SIG-M5 (cell line): ENCODE measurements around the gene R3HDM2.
"Not testable (repeated sequence)": the region's sequence is repeated elsewhere in the genome, so short reads cannot be mapped to it uniquely, and the experiment has no call there.

Experiments
- DNase-seq: peaks from one replicate; lab custom pipeline; 2025; lab: John Stamatoyannopoulos, UW

The R3HDM2 gene

DNA sequence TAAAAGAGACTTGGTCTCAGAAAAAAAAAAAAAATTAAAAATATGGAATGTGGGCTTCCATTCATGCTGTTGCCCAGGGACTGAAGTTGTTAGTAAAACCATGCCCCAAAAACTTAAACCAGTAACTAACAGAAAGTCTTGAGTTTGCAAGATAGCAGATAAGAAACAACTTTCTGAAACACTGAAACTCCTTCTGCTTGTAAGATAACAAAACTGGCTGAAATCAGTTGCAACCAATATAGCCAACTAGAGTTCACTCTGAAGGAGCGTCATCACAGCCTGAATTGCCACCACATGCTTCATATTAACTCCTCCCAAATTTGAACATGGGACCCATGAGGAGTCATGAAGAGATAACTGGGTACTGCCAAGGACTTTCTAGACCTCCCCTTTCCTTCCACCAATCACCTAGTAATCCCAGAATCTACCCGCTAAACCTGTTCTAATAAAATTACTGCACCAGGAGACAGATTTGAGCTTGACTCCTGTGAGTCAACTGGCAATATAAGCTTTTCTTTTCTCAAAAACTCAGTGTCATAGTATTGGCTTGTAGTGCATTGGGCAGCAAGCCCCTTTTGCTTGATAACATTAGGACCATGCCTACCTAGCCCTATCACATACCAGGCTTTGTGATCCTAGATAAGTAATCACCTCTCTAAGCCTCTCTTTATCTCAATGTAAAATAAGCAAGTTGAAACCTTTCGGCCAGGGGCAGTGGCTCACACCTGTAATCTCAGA, 53.6 kb downstream of the R3HDM2 start:
- no peak for DNase-seq

DNA sequence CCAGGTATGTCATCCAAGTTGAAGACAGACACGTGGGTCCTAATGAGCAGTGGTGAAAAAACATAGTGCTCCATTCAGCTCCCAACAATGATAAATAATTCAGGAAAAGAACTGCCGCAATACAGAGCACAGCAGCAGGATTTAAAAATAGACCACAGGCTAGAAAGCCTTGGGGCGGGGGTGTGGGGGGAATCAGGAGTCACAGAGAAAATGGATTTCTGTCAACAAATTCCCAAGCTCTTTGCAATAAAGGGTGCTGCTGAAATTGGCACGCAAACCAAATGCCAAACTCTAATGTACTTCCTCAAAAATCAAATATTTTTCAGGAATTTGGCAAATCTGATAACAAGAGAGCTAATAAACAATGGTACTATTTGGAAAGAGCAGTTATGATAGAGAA, 58.6 kb downstream of the R3HDM2 start:
- DNase-seq = no peak

DNA sequence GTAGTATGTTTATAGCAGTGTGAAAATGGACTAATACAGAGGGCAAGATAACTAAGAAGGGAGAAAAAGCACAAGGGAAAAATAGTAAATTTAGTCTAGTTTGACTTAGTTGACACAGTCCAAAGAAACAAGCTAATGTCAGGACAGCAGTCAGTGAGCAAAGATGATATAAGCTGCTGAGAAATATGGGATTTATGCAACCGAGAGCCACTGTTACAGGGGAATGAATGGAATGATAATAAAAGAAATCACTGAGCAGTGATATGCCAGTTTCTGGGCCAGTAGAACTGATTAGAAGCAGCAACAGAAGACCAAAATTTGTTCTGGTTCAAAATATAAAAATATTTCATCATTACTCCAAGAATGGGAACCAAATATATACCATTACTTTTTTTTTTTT, 60.1 kb downstream of the R3HDM2 start:
- no peak for DNase-seq

DNA sequence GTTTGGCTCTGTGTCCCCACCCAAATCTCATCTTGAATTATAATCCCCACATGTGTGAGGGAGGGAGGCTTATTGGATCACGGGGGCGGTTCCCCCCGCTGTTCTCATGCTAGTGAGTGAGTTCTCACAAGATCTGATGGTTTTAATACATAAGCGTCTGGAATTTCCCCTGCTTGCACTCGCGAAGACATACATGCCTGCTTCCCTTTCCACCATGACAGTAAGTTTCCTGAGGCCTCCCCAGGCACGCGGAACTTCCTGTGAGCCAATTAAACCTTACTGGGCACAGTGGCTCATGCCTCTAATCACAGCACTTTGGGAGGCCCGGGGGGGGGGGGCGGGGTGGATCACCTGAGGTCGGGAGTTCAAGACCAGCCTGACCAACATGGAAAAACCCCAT, 60.8 kb downstream of the R3HDM2 start:
- no peak for DNase-seq

DNA sequence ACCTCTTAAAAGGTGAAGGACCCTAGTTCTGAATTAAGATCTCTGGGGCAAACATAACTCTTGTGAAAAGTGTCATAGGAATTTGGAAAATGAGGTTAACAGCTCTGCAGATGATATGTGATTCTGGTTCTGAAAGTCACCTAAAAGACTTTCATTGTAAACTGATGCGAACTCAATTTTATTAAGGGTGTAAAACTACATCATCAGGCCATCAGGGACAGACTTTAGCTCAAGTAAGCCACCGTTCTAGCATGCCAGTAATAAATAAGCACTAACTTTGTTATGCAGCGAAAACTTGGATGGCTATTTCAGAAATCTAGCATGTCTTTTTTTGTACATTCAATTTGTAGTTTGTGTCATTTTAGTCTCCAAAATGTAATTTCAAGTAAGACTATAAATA, 61.6 kb downstream of the R3HDM2 start:
- DNase-seq = no peak

DNA sequence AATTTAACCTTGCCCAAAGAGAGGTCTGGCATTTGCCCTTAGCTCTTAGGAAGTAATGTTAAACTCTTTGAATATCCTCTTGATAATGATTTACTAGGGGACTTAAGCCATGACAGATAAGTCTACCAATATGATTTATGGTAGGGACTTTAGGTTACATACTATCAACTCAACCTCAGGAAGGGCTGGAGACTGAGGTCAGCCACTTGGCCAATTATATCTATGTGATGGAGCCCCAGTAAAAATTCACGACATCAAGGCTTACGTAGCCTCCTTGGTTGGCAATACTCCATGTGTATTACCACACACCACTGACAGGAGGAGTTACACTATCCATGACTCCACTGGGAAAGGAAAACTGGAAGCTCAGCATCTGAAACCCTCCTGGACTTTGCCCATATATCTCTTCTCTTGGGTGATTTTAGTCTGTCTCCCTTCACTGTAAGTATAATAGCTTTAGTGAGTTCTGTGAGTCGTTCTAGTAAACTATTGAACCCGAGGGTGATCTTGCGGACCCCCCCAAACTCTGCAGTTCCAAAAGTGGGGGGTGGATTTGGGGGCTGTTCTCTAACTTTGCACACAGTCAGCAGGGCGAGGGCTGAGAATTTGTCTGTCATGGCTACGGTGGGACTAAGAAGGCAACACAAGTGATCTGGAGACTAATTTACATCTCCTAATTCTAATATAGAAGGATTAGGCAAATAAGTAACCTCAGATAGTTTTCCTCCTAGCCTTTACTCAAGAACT, 62.3 kb downstream of the R3HDM2 start:
- no peak for DNase-seq

DNA sequence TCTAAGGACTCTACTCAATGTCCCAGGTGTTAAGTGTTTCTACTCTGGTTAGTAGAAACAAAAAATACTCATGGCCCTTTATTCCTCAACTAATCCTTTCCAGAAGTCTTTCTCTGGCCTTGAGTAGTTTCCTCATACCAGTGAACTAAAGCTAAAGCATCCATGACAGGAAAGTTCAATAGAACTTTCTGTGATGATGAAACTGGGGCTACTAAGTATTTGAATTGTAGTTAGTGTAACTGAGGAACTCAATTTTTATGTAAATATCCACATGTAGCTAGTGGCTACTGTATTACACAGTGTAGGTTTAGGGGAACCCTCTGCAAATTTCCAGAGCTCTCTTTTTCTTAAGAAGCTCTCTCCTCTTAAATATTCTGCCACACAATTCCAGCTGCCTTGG, 63.7 kb downstream of the R3HDM2 start:
- DNase-seq = no peak

DNA sequence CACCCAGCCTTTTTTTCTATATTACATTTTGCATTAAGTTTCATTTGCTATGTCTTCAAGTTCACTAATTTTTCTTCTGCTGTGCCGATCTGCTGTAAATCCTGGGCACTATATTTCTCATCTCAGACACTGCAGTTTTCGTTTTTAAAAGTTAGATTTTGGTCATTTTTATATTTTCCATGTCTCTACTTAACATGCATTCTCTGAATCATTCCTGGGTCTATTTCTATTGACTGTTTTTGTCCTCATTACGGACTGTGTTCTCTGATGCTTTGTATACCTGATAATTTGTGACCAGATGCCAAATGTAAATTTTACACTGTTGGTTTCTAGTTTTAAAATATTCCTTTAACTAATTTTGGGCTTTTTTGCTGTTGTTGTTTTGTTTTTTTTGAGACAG, 64.5 kb downstream of the R3HDM2 start:
- DNase-seq = no peak

DNA sequence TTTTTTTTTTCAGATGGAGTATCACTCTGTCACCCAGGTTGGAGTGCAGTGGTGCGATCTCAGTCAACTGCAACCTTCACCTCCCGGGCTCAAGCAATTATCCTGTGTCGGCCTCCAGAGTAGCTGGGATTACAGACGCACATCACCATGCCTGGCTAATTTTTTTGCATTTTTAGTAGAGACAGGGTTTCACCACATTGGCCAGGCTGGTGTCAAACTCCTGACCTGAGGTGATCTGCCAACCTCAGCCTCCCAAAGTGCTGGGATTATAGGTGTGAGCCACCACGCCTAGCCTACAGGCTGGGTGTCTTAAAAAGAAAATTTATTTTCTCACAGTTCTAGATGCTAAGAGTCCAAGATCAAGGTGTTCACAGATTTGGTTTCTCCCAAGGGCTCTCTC, 66.7 kb downstream of the R3HDM2 start:
- DNase-seq = not testable (repeated sequence)

DNA sequence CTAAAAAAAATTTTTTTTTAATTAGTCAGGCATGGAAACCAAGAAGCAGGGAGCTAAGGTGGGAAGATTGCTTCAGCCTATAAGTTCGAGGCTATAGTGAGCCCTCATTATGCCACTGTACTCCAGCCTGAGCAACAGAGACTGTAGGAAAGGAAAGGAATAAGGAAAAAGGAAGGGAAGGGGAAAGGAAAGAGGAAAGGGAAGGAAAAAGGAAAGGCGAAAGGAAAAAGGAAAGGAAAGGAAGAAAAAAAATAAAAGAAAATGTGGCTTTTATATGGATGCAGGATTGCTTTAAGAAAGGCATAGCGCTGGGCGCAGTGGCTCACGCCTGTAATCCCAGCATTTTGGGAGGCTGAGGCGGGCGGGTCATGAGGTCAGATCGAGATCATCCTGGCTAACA, 70.4 kb downstream of the R3HDM2 start:
- DNase-seq = no peak

DNA sequence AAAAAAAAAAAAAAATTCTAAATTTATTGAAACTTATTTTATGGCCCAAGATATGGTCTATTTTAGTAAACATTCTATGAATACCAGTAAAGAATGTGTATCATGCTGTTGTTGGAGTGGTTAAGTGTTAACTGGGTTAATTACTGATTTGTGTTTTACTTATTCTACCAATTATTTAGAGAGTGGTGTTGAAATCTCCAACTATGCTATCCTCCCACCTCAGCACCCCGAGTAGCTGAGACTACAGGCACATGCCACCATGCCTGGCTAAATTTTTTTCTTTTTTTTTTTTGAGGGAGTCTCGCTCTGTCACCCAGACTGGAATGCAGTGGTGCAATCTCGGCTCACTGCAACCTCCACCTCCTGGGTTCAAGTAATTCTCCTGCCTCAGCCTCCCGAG, 72.2 kb downstream of the R3HDM2 start:
- DNase-seq = no peak

DNA sequence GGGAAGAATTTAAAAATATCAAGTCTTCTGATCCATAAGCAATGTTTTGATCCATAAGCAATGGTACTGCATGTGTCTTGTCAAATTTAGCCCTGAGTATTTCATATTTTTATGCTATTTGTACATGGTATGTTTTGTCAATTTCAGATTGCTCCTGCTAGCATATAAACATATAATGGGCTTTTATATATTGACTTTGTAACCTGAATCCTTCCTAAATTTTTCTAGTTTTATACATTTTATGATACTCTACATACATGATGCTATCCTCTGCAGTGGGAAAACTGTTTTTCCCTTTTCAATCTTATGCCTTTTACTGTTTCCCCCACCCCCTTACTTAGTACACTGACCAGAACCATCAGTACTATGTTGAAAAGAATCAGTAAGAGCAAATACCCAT, 75.1 kb downstream of the R3HDM2 start:
- no peak for DNase-seq

DNA sequence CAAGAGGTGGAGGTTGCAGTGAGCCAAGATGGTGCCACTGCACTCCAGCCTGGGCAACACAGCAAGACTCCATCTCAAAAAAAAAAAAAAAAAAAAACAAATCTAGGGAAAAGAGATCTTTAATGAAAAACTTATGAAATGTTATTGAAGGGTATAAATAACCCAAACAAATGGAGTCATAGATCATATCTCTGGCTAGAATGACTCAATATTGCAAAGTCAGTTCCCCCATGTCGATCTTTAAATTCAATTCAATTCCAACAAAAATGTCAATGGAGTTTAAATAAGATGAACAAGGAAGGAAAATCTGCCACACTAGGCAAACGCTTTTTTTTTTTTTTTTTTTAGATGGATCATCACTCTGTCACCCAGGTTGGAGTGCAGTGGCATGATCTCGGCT, 78.7 kb downstream of the R3HDM2 start:
- no peak for DNase-seq

DNA sequence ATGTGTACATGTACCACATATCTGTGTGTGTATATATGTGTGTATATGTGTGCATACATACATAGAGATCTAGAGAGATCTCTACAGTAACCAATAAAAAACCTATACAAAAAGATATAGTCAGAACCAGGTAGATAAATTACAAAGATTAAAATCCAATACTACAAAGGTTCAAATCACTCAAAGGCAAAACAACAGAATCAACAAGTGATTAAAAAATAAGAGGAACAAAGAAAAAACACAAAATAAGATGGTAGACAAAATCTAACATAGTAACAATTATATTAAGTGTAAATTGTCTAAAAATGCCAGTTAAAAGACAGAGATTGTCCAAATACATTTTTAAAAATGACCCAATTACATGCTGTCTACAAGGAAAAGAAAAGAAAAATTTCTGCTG, 83.6 kb downstream of the R3HDM2 start:
- no peak for DNase-seq

DNA sequence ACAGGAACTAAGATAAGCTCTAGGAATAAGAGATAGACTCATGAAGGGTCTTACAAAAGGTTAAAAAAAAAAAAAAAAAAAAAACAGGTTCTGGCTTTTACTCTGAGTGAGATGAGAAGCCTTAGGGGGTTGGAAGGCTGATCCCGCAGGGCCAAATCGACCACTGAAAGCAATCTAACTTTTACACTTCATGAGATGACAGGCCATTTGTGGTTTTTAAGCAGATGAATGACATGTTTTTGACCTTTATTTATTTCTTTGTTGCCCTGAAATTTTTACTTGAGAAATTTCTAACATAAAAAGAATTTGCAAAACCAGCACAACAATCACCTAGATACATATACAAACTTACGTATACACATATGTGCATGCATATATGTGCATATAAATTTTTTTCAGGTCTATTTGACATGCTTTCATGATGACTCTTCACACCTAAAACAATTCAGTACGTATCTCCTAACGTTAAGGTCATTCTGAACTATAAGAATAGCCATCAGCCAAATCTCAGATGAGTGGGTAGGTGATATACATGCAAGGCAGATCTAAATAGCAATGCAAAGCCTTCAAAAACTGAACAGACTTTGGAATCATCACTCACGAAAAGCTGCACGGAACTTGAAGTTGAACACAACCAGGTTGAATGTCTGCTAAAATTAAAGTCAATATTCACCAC, 87.0 kb downstream of the R3HDM2 start:
- DNase-seq = no peak

DNA sequence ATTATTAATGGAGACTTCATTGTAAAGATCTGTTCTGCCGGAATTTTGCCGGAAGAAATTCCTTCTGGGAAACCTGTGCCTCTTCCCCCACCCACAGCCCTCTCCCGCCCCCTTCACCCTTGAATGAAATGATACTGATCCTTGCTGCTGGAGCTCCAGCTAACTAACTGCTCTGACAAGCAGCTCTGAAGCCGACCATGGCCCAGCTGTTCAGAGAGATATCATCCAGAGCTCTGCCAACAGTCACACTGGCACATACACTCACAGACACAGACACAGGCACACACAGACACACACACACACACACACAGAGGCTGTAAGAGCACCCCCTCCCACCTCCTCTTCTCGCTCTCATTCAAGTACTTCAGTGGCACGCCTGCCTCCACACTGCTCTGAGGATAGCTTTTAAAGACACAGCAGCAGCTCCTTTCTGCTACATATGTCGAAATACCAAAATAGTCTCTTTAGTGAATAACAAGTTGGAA, 88.6 kb downstream of the R3HDM2 start:
- no peak for DNase-seq

DNA sequence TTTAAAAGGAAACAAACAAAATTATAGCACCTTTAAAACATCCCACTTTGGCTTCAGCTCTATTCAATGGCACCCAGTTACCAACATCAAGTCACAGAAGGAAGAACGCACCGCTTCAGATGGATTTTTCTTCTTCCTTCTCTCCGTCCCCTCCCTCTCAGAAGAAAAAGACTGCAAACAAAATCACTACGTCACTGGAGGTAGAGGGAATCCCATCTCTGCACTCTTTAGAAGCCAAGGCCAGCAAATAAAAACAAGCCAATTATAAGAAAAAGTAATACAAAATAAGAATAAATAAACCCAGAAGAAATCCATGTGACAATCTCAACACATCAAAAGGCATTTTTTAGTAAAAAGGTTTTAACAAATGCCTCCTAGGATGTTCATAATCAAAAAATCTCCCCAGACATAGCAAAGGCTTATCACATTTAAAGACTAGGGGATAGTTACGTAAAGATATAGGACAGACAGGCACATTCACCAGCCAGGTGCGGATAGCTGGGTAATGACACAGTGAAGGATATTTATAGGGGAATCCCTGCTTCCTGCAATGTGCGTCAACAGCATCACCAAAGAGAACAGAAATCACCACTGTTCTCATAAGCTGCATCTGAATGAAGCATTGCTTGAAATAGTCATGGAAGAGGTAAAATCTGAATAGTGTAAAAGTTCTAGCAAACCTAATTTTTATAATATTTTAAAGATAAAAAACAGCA, 89.4 kb downstream of the R3HDM2 start:
- no peak for DNase-seq

DNA sequence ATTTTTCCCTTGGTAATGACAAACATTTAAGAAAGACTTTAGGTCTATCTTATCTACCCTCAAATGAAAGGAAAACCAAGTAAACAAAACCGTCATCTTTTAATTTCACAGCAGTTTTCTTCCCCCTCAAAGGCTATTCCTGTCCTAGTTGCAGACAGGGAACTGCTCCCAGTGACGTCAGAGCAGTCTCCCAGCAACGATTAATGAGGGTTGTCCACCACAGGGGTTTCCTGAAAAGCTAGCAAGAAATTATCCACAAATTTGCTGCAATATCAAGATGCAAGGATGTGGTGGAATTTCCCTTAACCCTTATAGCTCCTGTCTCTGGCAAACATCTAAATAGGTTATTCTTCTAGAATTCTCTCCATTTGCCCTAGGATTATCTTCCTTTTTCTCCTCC, 90.7 kb downstream of the R3HDM2 start:
- no peak for DNase-seq

DNA sequence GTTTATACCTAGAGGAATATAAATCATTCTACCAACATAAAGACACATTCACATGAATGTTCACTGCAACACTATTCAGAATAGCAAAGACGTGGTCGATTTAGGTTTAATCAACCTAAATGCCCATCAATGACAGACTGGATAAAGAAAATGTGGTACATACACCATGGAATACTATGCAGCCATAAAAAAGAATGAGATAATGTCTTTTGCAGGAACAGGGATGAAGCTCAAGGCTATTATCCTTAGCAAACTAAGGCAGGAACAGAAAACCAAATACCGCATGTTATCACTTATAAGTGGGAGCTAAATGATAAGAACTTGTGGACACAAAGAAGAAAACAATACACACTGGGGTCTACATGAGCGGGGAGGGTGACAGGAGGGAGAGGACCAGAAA, 94.5 kb downstream of the R3HDM2 start:
- not testable (repeated sequence) for DNase-seq

DNA sequence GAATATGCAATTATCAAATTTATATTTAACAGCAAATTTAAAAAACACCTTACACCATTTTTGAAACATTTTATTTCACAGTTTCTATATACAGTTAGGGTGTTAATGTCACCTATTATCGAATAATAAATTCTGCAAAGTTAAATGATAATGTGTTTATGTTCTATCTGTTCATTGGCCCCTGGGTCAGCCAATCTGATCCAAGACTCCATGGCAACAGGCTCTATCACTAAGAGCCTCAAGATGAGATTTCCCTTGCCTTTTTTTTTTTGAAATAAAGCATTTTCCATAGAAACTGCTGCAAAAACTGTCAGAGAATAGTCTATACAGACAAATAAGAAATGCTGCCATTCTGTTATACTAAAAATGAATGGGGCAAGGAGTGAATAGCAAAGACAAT, 96.6 kb downstream of the R3HDM2 start:
- DNase-seq = no peak

DNA sequence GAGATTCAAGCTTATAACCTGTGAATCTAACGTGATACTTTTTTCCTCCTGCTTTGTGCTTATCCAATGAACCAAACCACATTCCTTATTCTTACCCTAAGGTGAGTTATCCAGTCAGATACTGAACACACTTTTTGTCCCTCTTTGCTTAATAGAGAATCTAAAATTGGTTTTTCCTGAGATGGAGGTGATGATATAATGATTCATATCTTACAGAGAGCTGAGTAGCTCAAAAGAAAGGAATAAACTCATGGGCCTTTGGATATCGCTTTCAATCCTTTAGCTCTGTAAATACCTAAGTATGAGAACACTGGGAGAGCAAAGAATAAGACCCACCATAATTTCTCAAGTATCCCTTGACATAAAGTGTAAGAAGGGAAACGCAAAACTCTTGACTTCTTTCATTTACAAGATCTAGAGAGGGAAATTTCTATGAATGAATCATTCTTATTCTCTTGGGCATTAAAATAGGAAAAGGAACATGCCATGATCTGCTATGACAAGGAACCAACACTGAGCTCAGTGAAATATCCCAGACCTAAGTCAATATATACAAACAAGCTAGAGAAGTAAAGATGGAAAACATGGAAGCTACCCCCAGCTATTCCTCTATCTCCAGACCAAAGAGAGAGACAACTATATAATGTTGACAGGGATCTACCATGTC, 98.1 kb downstream of the R3HDM2 start:
- no peak for DNase-seq

DNA sequence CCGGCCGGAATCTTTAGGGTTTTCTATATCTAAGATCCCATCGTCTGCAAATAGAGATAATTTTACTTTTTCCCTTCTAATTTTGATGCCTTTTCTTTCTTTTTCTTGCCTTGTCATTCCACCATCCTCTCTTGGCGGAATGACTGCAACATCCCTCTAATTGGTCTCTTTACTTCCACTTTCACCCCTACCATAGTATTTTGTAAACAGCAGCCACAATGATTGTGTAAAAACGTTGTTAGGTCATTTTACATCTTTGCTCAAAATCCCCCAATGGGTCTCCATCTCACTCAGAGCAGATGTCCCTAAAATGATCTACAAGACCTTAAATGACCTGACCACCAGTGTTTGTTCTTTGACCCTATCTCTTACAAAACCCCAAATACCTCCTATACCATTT, 99.9 kb downstream of the R3HDM2 start:
- DNase-seq = no peak
